NOMO-1 (cell line): ENCODE measurements around the gene TMA7.

Experiments used
- DNase-seq, 2 experiments: peaks; one replicate each; lab custom pipeline; 2025; ENCODE audit not compliant: unreplicated experiment in 2 of 2; lab: John Stamatoyannopoulos, UW

The TMA7 gene

GRCh38 chr3:48486952-48487351 lies 46.9 kb downstream of the TMA7 start:
- no peak for DNase-seq

- peak; percentile 74 to 96 for DNase-seq
Measured at GRCh38 chr3:48492461-48493202, 52.6 kb downstream of the TMA7 start.

- no peak for DNase-seq
Measured at GRCh38 chr3:48493203-48493501, 53.1 kb downstream of the TMA7 start.
